Osteoblast (primary cell): ENCODE results near the gene WASHC4. TPM values are rescaled to one million over a fixed set of nuclear protein-coding genes. Genes with fewer than 3 reads are reported as not detected.

Experiments
- DNase-seq: peaks from one replicate; pipeline ENCODE4 v3.0.0; 2011; ENCODE audit warnings: low spot score, mixed read lengths; ENCODE audit not compliant: insufficient read length; ENCODE audit errors: missing footprints
- H2AFZ ChIP-seq: 2 replicates; pipeline ENCODE4 v1.6.0; 2011; ENCODE audit warnings: mild to moderate bottlenecking, low read length
- H3K27ac ChIP-seq: 2 replicates; pipeline ENCODE4 v1.5.1; 2011; ENCODE audit warnings: mild to moderate bottlenecking, low read depth, low read length, moderate library complexity
- H3K27me3 ChIP-seq: 2 replicates; pipeline ENCODE4 v1.6.0; 2012; ENCODE audit warnings: mild to moderate bottlenecking, control low read depth, inconsistent platforms, low read length, moderate library complexity; ENCODE audit not compliant: insufficient read depth
- H3K36me3 ChIP-seq: 2 replicates; pipeline ENCODE4 v1.5.1; 2011; ENCODE audit warnings: mild to moderate bottlenecking, low read length, control low read depth, moderate library complexity; ENCODE audit not compliant: insufficient read depth
- H3K4me1 ChIP-seq: 2 replicates; pipeline ENCODE4 v1.5.1; 2011; ENCODE audit warnings: mild to moderate bottlenecking, low read length, control low read depth, moderate library complexity; ENCODE audit not compliant: insufficient read depth
- H3K4me2 ChIP-seq: 2 replicates; pipeline ENCODE4 v1.6.0; 2011; ENCODE audit warnings: mild to moderate bottlenecking, low read length; ENCODE audit not compliant: insufficient read depth
- H3K4me3 ChIP-seq: fragments of 200-600 bp; sonication (generic); 3 replicates; pipeline ENCODE4 v1.5.1; 2012; ENCODE audit warnings: mild to moderate bottlenecking, low read length, inconsistent platforms; ENCODE audit not compliant: insufficient read depth
- H3K79me2 ChIP-seq: 2 replicates; pipeline ENCODE4 v1.6.0; 2012; ENCODE audit warnings: mild to moderate bottlenecking, low read length, control low read depth, inconsistent platforms; ENCODE audit not compliant: insufficient read depth
- H3K9me3 ChIP-seq: 2 replicates; pipeline ENCODE4 v1.5.1; 2011; ENCODE audit warnings: low read depth, low read length, control low read depth
- H4K20me1 ChIP-seq: 2 replicates; pipeline ENCODE4 v1.6.0; 2012; ENCODE audit warnings: mild to moderate bottlenecking, low read length, control low read depth; ENCODE audit not compliant: insufficient read depth
- total RNA-seq: library from RNA; depleted of rRNA; stranded (reverse); fragments of >200 nt; gene quantifications from 2 replicates; pipeline ENCODE4 v1.2.3, GENCODE V29; 2012
- TF ChIP-seq, protein P1 (sequence below): IDR thresholded peaks from 2 replicates; pipeline ENCODE4 v1.5.1; 2011; ENCODE audit warnings: mild to moderate bottlenecking, low read depth, low read length, moderate library complexity; ENCODE audit errors: extremely low read depth

Gene WASHC4
- total RNA-seq, 1 donor: 124 TPM

DNA sequence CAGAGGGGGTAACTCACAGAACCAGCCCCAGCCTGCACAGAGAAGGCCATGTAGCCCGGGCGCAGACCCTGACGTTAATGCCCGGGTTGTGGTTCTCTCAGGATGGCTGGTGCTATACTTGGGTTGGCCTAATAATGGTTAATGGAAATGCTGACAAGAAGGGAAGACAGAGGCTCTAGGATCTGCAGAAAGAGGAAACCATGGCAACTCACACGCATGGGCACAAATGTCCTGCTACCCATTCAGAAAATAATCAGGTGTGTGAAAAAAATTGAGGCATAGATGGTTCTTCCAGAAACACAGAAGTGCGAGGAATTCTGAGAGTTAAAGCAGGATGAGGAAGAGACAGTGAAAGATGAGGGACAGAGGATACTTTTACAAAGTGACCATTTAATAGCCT is 94.7 kb downstream of the WASHC4 start:
- Histone ChIP-seq H3K36me3 (peaks cover 76% of the 10 kb centered on the region), H3K79me2 (no peaks in the 10 kb centered on the region), H3K27me3 (no peaks in the 10 kb centered on the region), H2AFZ (no peak overlapping the region), H3K4me1 (peaks cover 18% of the 10 kb centered on the region), H3K27ac (no peak overlapping the region), H4K20me1 (no peaks in the 10 kb centered on the region), H3K4me2 (no peak overlapping the region), H3K4me3 (no peak overlapping the region), H3K9me3 (no peaks in the 10 kb centered on the region)
- no peak for DNase-seq
- TF ChIP-seq, protein P1, sequence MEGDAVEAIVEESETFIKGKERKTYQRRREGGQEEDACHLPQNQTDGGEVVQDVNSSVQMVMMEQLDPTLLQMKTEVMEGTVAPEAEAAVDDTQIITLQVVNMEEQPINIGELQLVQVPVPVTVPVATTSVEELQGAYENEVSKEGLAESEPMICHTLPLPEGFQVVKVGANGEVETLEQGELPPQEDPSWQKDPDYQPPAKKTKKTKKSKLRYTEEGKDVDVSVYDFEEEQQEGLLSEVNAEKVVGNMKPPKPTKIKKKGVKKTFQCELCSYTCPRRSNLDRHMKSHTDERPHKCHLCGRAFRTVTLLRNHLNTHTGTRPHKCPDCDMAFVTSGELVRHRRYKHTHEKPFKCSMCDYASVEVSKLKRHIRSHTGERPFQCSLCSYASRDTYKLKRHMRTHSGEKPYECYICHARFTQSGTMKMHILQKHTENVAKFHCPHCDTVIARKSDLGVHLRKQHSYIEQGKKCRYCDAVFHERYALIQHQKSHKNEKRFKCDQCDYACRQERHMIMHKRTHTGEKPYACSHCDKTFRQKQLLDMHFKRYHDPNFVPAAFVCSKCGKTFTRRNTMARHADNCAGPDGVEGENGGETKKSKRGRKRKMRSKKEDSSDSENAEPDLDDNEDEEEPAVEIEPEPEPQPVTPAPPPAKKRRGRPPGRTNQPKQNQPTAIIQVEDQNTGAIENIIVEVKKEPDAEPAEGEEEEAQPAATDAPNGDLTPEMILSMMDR: no peak

- no peaks in the 10 kb centered on the region for H3K27me3 ChIP-seq
- H3K9me3 ChIP-seq: no peaks in the 10 kb centered on the region
- H4K20me1 ChIP-seq: no peaks in the 10 kb centered on the region
- H3K4me2 ChIP-seq: no peak overlapping the region
- DNase-seq: no peak
- H3K27ac ChIP-seq: peak overlapping the region; percentile 98
- peaks cover 3% of the 10 kb centered on the region for H3K79me2 ChIP-seq
- no peak overlapping the region for H2AFZ ChIP-seq
- peaks cover 81% of the 10 kb centered on the region for H3K36me3 ChIP-seq
- H3K4me1 ChIP-seq: peaks cover 18% of the 10 kb centered on the region
- no peak overlapping the region for H3K4me3 ChIP-seq
- TF ChIP-seq, protein P1: no peak
These were observed 96.6 kb downstream of the WASHC4 start for GRCh38 chr12:105204127-105204526.

DNA sequence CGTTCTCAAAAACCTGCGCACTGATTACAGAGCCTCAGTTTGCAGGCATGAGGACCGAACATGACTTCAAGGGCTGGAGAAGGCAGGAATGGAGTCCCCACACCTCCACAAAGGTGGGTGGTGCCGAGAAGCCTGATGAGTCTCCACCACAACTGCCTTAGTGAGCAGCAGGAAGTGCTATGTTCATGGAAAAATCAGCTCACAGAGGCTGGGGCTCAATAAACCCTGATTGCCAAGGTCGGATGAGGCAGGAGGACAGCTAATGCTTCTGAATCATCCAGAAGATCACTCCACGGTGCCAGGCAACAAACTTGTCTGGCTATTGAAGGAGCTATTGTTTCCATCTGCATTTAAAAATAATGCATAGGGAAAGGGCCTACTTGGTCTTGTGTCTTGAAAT is 97.4 kb downstream of the WASHC4 start:
- no peaks in the 10 kb centered on the region for H3K27me3 ChIP-seq
- H3K36me3 ChIP-seq: peaks cover 84% of the 10 kb centered on the region
- H3K27ac ChIP-seq: peak overlapping the region; percentile 98
- no peak overlapping the region for H3K4me2 ChIP-seq
- peak; percentile 81 for DNase-seq
- H4K20me1 ChIP-seq: no peaks in the 10 kb centered on the region
- H3K4me3 ChIP-seq: no peak overlapping the region
- no peaks in the 10 kb centered on the region for H3K9me3 ChIP-seq
- TF ChIP-seq, protein P1: no peak
- no peak overlapping the region for H2AFZ ChIP-seq
- peaks cover 14% of the 10 kb centered on the region for H3K4me1 ChIP-seq
- H3K79me2 ChIP-seq: peaks cover 3% of the 10 kb centered on the region

- Histone ChIP-seq H3K4me2 (no peak overlapping the region), H3K27ac (peak overlapping the region; percentile 98), H3K4me1 (peaks cover 14% of the 10 kb centered on the region), H3K36me3 (peaks cover 82% of the 10 kb centered on the region), H3K79me2 (peaks cover 3% of the 10 kb centered on the region), H3K4me3 (no peak overlapping the region), H3K27me3 (no peaks in the 10 kb centered on the region), H2AFZ (no peak overlapping the region), H3K9me3 (no peaks in the 10 kb centered on the region), H4K20me1 (no peaks in the 10 kb centered on the region)
- DNase-seq: no peak
- TF ChIP-seq, protein P1: no peak
These were observed 98.0 kb downstream of the WASHC4 start for GRCh38 chr12:105205322-105206048.
